Urothelium cell line (cell line): ENCODE results near the gene ZNF641.
"Not testable (repeated sequence)": the region's sequence is repeated elsewhere in the genome, so short reads cannot be mapped to it uniquely, and the experiment has no call there.

ENCODE experiments used
- DNase-seq: peaks from one replicate; pipeline ENCODE4 v3.0.0; 2011; ENCODE audit warnings: low spot score, mixed read lengths
- FAIRE-seq: peaks from 2 replicates; lab custom pipeline; 2011; peaks lifted over from hg19 to GRCh38; lab: Jason Lieb, UNC

ZNF641 gene

DNA sequence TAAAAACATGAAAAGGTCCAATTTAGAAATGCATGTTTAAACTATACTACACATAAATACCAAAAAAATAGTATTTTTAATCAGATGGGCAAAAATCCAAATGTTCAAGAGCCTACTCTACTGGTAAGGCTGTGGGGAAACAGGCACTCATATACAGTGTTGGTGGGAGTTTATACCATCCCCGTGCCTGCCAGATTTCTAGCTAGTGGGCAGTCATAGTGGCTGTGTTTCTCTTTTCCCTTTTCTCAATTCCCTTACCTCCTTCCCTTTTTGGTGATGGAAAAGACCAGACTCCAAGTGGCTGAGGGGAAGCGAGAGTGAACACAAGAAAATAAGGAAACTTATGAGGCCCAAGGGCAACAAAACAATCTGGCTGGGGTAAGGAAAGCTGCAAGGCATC lies 14.7 kb downstream of the ZNF641 start:
- DNase-seq: no peak
- no peak for FAIRE-seq

DNA sequence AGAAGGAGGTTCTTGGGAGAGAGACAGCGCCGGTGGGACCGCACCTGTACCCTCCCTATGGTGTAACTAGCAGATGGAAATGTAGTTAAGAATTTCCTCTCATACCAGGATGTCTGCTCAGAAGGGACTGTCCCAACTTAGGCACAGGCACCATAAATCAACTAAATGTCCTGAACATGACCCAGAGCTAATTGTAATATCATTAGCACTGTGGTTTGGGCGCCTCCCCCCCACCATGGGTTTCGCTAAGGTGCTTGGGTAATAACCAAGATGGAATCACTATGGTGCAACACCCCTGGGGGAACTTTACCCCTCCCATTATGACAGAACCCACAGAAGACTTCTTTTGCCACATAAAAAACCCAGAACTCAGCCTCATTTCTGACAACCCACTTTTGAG lies 15.9 kb downstream of the ZNF641 start:
- FAIRE-seq (no peak), DNase-seq (no peak)

DNA sequence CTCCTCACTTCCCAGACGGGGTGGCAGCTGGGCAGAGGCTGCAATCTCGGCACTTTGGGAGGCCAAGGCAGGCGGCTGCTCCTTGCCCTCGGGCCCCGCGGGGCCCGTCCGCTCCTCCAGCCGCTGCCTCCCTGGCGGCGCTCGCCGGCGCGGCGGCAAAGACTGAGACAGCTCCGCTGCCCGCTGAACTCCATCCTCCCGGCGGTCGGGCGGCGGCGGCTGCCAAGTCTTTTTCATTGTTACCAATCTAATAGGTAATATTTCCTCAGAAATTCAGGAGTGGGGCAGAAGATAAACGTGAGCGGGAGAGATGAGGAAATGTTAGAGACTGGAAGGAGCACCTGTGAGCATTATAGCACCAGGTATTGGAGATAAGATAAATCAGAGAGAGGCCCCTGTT lies 17.0 kb downstream of the ZNF641 start:
- FAIRE-seq, DNase-seq: not testable (repeated sequence)

- no peak for FAIRE-seq
- no peak for DNase-seq
These were observed 19.3 kb downstream of the ZNF641 start for GRCh38 chr12:48331399-48331798.

DNA sequence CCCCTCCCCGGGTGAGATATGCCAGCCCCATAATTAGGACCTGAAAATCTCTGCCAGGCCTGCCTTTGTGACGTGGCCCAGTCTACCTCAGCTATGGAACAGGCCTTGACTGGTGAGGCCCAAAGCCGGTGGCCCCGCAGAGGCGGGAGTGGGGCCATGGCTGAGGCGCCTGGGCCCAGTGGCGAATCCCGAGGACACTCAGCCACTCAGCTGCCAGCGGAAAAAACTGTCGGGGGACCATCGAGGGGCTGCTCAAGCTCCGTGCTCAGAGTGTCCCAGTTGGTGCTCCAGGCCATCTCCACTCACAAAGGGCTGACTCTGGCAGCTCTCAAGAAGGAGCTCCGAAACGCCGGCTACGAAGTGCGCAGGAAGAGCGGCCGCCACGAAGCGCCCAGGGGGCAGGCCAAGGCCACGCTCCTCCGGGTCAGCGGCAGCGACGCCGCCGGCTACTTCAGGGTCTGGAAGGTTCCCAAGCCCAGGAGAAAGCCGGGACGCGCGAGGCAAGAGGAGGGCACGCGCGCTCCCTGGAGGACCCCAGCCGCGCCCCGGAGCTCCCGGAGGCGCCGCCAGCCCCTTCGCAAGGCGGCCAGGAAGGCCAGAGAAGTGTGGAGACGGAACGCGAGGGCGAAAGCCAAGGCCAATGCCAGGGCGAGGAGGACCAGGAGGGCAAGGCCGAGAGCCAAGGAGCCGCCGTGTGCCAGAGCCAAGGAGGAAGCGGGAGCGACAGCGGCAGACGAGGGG lies 21.4 kb downstream of the ZNF641 start:
- no peak for FAIRE-seq
- no peak for DNase-seq

GRCh38 chr12:48316491-48316890 lies 34.2 kb downstream of the ZNF641 start:
- no peak for FAIRE-seq
- no peak for DNase-seq

GRCh38 chr12:48311313-48311712 lies 39.4 kb downstream of the ZNF641 start:
- DNase-seq: no peak
- FAIRE-seq: no peak

DNA sequence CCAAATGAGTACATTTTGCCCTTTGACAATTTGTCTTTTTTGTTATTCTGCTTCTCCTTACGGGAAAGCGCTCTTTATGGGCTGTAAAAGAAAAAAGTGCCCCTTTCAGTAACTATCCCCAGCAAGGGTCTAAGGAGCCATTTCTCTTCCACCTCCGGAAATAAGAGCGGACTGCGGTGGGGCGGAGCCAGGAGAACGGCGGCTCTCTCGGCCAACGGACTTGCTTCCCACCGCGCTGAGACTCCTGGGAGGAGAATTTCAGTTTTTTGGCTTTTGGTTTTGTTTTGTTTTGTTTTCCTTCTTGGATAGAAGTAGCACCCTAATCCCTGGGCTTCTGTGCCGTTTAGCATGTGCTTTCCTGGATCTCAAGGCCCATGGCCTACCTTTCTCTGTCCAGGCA lies 43.5 kb downstream of the ZNF641 start:
- FAIRE-seq (no peak), DNase-seq (no peak)

DNA sequence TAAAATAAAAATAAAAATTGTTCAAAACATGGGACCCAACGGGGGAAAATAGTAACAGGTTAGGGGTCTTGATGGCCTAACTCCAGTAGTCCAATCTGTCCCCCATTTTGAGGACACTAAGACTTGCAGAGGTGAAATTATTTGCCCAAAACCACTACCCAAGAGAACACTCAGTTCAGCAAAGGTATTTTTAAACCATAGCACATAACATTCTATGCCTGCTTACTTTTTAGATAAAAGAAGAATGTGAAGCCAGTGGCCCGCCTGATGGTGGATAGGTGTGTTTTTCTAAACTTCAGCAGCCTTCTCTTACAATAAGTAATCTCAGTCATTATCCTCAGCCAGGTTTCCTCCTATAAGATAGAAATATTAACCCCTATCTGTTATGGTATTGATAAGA lies 45.5 kb downstream of the ZNF641 start:
- no peak for FAIRE-seq
- DNase-seq: no peak

DNA sequence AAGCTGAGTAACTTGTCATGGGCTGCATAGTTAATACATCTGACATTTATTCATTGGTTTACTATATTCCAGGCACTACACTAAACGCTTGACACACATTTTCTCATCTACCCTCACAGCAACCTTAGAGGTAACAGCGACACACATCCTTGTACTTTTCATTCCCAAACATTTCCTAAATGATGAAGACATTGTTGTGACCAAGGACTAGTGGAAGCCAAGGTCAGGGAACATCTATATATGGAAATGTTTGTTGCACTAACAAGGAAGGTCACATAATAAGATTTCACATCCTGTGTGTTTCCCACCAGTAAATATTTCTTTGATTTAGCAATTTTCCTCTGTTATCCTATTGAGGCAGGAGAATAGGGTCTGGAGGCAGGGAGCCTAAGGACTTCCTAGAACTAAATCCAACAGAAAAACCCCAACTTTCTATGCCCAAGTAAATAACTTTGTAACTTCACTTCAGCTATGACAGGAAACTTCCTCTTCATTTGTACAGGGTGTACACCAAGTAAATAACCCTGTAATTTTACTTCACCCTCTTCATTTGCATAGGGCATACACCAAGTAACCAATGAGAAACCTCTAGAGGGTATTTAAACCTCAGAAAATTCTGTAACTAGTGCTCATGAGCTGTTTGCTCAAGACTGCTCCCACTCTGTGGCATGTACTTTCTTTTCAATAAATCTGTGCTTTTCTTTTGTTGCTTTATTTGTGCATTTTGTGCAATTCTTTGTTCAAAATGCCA lies 48.4 kb downstream of the ZNF641 start:
- FAIRE-seq: no peak
- no peak for DNase-seq

GRCh38 chr12:48300774-48301173 lies 49.9 kb downstream of the ZNF641 start:
- FAIRE-seq (no peak), DNase-seq (no peak)

DNA sequence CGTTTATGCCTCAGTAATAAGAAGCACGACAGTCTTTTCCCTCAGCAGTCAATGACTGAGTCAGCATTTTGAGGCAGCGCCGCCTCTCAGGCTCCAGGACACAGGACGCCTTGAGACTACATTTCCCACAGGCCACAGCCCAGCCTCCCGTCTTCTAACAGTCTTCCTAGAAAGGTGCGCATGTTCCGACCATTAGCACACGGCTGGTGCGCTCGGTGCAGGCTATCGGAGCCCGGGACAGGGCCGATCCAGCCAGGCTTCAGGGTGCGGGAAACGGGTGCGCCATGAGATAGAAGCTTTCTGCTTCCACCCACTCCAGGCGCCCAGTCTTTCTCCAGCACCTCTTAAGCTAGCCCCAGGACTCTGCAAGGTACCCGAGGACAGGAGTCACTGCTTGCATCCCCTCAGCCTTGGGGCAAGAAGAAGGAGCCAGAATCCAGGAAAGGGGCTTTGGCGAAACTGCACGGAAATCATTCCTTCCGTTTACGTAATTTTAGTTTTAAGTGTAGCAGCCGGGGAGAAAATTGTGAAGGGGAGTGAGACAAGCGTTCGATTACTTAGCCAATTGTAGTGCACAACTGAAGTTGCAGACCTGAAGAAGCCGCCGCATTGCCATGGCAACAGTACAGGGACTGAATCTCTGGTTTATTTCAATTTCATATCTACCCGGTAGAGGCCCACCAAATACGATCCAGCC lies 54.0 kb downstream of the ZNF641 start:
- DNase-seq (peak; percentile 86), FAIRE-seq (peak; percentile 61)

GRCh38 chr12:48292040-48292439 lies 58.7 kb downstream of the ZNF641 start:
- FAIRE-seq (no peak), DNase-seq (no peak)

- FAIRE-seq (no peak), DNase-seq (no peak)
These were observed 59.2 kb downstream of the ZNF641 start for GRCh38 chr12:48291511-48291910.

DNA sequence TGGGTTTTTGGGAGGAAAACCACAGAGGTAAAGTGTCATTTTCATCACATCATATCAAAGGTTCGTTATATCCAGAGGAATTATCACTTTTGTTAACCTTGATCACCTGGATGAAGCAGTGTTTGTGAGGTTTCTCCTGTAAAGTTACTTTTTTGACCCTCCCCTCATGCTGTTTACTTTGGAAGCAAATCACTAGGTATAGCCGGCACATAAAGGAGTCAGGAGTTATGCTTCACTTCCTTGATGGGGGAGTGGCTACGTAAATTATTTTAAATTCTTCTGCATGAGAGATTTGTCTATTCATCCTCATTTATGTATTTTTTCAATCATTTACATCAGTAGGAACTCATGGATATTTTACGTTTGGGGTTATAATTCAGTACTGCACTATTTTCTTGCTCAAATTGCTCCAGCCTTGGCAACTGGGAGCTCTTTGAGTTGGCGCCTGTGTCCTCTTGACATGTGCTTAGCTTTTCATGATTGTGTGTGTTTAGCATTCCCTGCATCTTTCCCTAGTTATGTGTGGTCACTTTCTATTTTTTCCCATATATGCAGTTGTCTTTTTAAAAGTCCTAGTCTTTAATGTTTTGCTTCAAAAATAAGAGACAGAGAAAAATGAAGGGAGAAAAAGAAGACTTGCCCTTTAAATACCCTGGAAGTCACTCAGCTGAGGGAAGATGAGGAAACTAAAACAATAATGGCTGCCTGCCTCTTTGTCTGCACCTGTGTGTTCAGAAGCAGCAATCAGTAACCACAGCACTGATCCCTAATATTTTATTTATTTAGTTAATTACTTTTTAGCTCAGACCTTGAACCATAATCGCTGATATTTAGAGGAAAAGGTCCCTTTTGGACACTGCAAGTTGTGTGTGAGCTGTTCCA lies 62.1 kb downstream of the ZNF641 start:
- DNase-seq (no peak), FAIRE-seq (no peak)
